Right lobe of liver (tissue), 4 donors: Measurements from ENCODE around the gene ZNF385B.

ENCODE experiments used
- POLR2A ChIP-seq: fragments of 450-650 bp; IDR thresholded peaks from one replicate; pipeline ENCODE4 v1.6.1; 2017; ENCODE audit warnings: antibody characterized with exemption, mild to moderate bottlenecking
- TF ChIP-seq, protein P1 (sequence below), 4 donors: fragments of 200-600 bp in 3 of 4; fragments of 450-650 bp in 1 of 4; IDR thresholded peaks; one replicate each; pipeline versions ENCODE4 v1.5.1 to v1.8.0; 2016 to 2022; ENCODE audit warnings: antibody characterized with exemption in 4 of 4, mild to moderate bottlenecking in 2 of 4
- donor health status: DM: no; HTN: no; CAD: no.
- donor health status: DM: no; HTN: no; CAD: no.
- donor health status: DM: no; HTN: yes; CAD: no.

DNA sequence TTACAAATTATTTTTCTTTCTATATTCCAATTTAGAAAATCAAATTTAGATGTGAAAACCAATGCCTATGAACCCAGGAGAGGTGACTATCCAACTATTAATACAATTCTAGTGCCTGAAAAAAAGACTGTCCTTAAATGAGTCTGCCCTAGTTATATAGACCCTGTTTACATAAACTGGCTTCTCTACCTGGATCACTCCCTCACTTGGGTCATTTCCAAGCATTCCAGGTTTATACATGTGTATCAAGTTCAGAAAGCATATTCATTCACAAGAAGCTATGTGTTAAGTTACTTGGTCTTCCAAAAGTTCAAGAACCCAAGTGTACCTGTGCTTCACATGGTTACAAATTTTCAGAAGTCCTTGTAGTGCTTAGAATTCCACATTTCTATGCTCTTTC, 8.3 kb downstream of the ZNF385B start:
- TF ChIP-seq, protein P1, sequence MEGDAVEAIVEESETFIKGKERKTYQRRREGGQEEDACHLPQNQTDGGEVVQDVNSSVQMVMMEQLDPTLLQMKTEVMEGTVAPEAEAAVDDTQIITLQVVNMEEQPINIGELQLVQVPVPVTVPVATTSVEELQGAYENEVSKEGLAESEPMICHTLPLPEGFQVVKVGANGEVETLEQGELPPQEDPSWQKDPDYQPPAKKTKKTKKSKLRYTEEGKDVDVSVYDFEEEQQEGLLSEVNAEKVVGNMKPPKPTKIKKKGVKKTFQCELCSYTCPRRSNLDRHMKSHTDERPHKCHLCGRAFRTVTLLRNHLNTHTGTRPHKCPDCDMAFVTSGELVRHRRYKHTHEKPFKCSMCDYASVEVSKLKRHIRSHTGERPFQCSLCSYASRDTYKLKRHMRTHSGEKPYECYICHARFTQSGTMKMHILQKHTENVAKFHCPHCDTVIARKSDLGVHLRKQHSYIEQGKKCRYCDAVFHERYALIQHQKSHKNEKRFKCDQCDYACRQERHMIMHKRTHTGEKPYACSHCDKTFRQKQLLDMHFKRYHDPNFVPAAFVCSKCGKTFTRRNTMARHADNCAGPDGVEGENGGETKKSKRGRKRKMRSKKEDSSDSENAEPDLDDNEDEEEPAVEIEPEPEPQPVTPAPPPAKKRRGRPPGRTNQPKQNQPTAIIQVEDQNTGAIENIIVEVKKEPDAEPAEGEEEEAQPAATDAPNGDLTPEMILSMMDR (IDR thresholded peaks at IDR 0.05): no peak
- TF ChIP-seq POLR2A: no peak
